H54 (cell line): ENCODE results near the gene BAIAP2L1.

ENCODE experiments used
- DNase-seq: peaks from one replicate; pipeline ENCODE4 v3.0.0; 2011; ENCODE audit warnings: low spot score, mixed read lengths; ENCODE audit not compliant: insufficient read length
- FAIRE-seq: peaks from 3 replicates; lab custom pipeline; 2011; peaks lifted over from hg19 to GRCh38; lab: Jason Lieb, UNC
- POLR2A ChIP-seq: IDR thresholded peaks from 2 replicates; pipeline ENCODE4 v1.6.1; 2011; ENCODE audit warnings: low read depth, mild to moderate bottlenecking, low read length

BAIAP2L1 gene

GRCh38 chr7:98294326-98294725 is 106.6 kb downstream of the BAIAP2L1 start:
- DNase-seq (no peak), FAIRE-seq (no peak)
- no peak for TF ChIP-seq POLR2A

- DNase-seq: no peak
- no peak for TF ChIP-seq POLR2A
- no peak for FAIRE-seq
These were observed 107.1 kb downstream of the BAIAP2L1 start for GRCh38 chr7:98293746-98294145.

- FAIRE-seq (no peak), DNase-seq (no peak)
- no peak for TF ChIP-seq POLR2A
These were observed 107.6 kb downstream of the BAIAP2L1 start for GRCh38 chr7:98293265-98293664.

- DNase-seq (no peak), FAIRE-seq (no peak)
- no peak for TF ChIP-seq POLR2A
These were observed 109.2 kb downstream of the BAIAP2L1 start for GRCh38 chr7:98291717-98292116.

- TF ChIP-seq POLR2A: no peak
- FAIRE-seq (no peak), DNase-seq (no peak)
These were observed 111.5 kb downstream of the BAIAP2L1 start for GRCh38 chr7:98289333-98289875.

- FAIRE-seq: no peak
- no peak for TF ChIP-seq POLR2A
- no peak for DNase-seq
These were observed 112.6 kb downstream of the BAIAP2L1 start for GRCh38 chr7:98288064-98288823.

- DNase-seq: no peak
- FAIRE-seq: no peak
- no peak for TF ChIP-seq POLR2A
These were observed 113.4 kb downstream of the BAIAP2L1 start for GRCh38 chr7:98287486-98287959.

- DNase-seq (no peak), FAIRE-seq (no peak)
- no peak for TF ChIP-seq POLR2A
These were observed 114.0 kb downstream of the BAIAP2L1 start for GRCh38 chr7:98286701-98287485.

GRCh38 chr7:98286093-98286539 is 114.8 kb downstream of the BAIAP2L1 start:
- TF ChIP-seq POLR2A: peak; percentile 27; the same call in 1 of the 2 replicates
- no peak for FAIRE-seq
- DNase-seq: no peak

GRCh38 chr7:98285157-98286092 is 115.5 kb downstream of the BAIAP2L1 start:
- DNase-seq (no peak), FAIRE-seq (no peak)
- no peak for TF ChIP-seq POLR2A

GRCh38 chr7:98284335-98285036 is 116.4 kb downstream of the BAIAP2L1 start:
- DNase-seq: peak; percentile 78
- TF ChIP-seq POLR2A: peak; percentile 29; the same call in 1 of the 2 replicates
- FAIRE-seq: no peak

GRCh38 chr7:98283887-98284222 is 117.0 kb downstream of the BAIAP2L1 start:
- FAIRE-seq: no peak
- no peak for TF ChIP-seq POLR2A
- no peak for DNase-seq
